Dendritic cell treated with granulocyte-macrophage colony-stimulating factor and Interleukin-4, amounts not matched to agents 40 ng/mL and 50 ng/mL, for 4 days (primary cell): ENCODE data around the gene ALKBH7.
A peak's percentile ranks its signal among the peaks of the same experiment; 100 is the strongest.
"Not testable (repeated sequence)": the region's sequence is repeated elsewhere in the genome, so short reads cannot be mapped to it uniquely, and the experiment has no call there.

Experiments used
- H3K27ac Mint-ChIP-seq: one replicate; pipeline ENCODE4 v1.8.0; 2022; ENCODE audit warnings: mild to moderate bottlenecking, mixed read lengths
- H3K27me3 Mint-ChIP-seq: one replicate; pipeline ENCODE4 v1.8.0; 2022; ENCODE audit warnings: mild to moderate bottlenecking, mixed read lengths
- H3K36me3 Mint-ChIP-seq: one replicate; pipeline ENCODE4 v1.8.0; 2022; ENCODE audit warnings: low read depth, mixed read lengths
- H3K4me1 Mint-ChIP-seq: one replicate; pipeline ENCODE4 v1.8.0; 2022; ENCODE audit warnings: low read depth, mixed read lengths
- H3K4me3 Mint-ChIP-seq: one replicate; pipeline ENCODE4 v1.8.0; 2022; ENCODE audit warnings: mild to moderate bottlenecking, moderate library complexity, mixed read lengths
- H3K9me3 Mint-ChIP-seq: one replicate; pipeline ENCODE4 v1.8.0; 2022; ENCODE audit warnings: mixed read lengths
- intact Hi-C: fragments of 100-400 bp; cut with micrococcal nuclease; formaldehyde crosslinking; loops from one replicate; pipeline ENCODE4 v1.15.0; 2022

Gene ALKBH7, protein sequence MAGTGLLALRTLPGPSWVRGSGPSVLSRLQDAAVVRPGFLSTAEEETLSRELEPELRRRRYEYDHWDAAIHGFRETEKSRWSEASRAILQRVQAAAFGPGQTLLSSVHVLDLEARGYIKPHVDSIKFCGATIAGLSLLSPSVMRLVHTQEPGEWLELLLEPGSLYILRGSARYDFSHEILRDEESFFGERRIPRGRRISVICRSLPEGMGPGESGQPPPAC

DNA sequence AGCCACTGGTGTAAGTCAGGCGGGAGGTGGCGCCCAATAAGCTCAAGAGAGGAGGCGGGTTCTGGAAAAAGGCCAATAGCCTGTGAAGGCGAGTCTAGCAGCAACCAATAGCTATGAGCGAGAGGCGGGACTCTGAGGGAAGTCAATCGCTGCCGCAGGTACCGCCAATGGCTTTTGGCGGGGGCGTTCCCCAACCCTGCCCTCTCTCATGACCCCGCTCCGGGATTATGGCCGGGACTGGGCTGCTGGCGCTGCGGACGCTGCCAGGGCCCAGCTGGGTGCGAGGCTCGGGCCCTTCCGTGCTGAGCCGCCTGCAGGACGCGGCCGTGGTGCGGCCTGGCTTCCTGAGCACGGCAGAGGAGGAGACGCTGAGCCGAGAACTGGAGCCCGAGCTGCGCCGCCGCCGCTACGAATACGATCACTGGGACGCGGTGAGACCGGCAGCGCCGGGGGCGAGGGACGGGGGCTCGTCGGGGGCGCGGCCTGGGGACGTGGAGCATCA lies at the start of gene ALKBH7:
ALKBH7 (plus strand) TSS at position 201 of the 502 bp plus-strand sequence; CDS start at position 228, 27 bp downstream.
- Mint-ChIP-seq H3K27ac (peak within 1 kb of the TSS; percentile 97), H3K4me1 (peaks cover 23% of the 10 kb centered on the region), H3K36me3 (peaks cover 62% of the 10 kb centered on the region), H3K9me3 (no peaks in the 10 kb centered on the region), H3K27me3 (no peaks in the 10 kb centered on the region), H3K4me3 (peak within 1 kb of the TSS; percentile 95)
- intact Hi-C loops: loop anchor here (1.0 to 5.0 kb wide), 3 partner anchors 11 to 50 kb away; partner anchors contain the start of genes CLPP, GTF2F1 and KHSRP

DNA sequence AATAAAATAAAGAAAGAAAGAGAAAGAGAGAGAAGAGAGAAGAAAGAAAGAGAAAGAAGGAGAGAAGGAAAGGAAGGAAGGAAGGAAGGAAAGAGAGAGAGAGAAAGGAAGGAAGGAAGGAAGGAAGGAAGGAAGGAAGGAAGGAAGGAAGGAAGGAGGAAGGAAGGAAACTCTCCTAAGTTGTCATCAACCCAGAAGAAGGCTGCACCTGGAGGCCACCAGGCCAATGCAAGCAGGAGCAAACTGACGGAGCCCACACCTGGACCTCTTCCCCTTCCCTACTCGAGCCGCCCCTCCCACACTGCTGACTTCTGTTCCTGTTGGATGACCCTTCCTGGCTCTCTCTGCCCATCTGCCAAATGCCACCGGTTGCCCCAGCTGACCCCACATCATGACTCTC lies 47.8 kb upstream of the ALKBH7 start:
- peaks cover 16% of the 10 kb centered on the region for H3K27me3 Mint-ChIP-seq
- H3K4me3 Mint-ChIP-seq: no peak overlapping the region
- intact Hi-C loops: no loop called here
- H3K27ac Mint-ChIP-seq: no peak overlapping the region
- no peaks in the 10 kb centered on the region for H3K4me1 Mint-ChIP-seq
- H3K36me3 Mint-ChIP-seq: no peaks in the 10 kb centered on the region
- no peaks in the 10 kb centered on the region for H3K9me3 Mint-ChIP-seq

DNA sequence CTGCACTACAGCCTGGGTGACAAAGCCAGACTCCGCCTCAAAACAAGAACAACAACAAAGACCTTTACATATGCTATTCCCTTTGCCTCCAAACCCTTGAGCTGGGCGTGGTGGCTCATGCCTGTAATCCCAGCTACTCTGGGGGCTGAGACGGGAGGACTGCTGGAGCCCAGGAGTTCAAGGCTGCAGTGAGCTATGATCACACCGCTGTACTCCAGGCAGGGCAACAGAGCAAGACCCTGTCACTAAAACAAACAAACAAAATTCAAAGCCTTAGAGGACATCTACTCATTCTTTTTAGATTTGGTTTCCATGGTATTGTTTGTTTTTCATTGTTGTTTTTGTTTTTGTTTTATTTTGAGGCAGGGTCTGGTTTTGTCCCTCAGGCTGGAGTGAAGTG lies 47.0 kb upstream of the ALKBH7 start:
- H3K9me3 Mint-ChIP-seq: no peaks in the 10 kb centered on the region

DNA sequence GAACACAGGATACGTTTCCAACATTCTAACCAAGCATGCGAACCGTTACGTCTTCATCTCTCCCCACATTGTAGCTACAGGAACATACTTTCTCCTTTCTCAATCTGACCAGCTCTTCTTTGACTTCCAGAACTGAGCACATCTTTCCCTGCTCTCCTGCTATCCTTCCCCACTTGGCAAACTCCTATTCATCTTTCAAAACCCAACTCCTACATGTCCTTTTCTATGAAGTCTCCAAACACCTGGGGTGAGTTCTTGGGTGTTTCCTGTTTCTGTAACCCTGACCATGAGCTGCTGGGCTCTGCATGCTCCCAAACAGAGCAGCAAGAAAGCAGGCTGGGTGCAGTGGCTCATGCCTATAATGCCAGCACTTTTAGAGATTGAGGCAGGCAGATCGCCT lies 45.8 kb upstream of the ALKBH7 start:
- H3K4me3 Mint-ChIP-seq: no peak overlapping the region
- peaks cover 13% of the 10 kb centered on the region for H3K27me3 Mint-ChIP-seq
- H3K36me3 Mint-ChIP-seq: no peaks in the 10 kb centered on the region
- no peaks in the 10 kb centered on the region for H3K9me3 Mint-ChIP-seq
- H3K4me1 Mint-ChIP-seq: no peaks in the 10 kb centered on the region
- H3K27ac Mint-ChIP-seq: no peak overlapping the region
- intact Hi-C loops: no loop called here

More for the DNA sequence above, 47.0 kb upstream of the ALKBH7 start:
- intact Hi-C loops: no loop called here
- no peaks in the 10 kb centered on the region for H3K4me1 Mint-ChIP-seq
- H3K36me3 Mint-ChIP-seq: no peaks in the 10 kb centered on the region
- peaks cover 16% of the 10 kb centered on the region for H3K27me3 Mint-ChIP-seq
- H3K4me3 Mint-ChIP-seq: no peak overlapping the region
- H3K27ac Mint-ChIP-seq: no peak overlapping the region

DNA sequence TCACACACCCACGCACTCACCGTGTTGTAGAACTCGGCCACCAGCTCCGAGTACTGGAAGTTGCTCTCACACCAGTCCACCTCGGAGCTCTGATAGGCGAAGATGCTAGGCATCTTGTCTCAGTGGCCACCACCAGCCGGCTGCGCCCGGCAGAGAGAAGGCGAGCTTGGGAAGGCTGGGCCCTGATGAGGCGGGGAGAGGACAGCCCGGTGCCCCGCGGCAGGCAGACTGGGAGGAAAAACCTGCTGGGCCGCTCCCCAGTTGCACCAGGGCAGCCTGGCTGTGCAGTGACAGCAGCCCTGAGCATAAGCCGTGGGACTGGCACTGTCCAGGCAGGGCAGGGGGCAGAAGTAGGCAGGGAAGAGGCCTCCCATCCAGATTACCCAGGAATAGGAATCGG lies 39.2 kb upstream of the ALKBH7 start, which contains the start of gene ACER1:
ACER1 (minus strand) TSS at position 174 of the 400 bp plus-strand sequence; CDS start at position 113, 61 bp downstream.
- Mint-ChIP-seq H3K9me3 (no peaks in the 10 kb centered on the region), H3K4me1 (no peaks in the 10 kb centered on the region), H3K36me3 (no peaks in the 10 kb centered on the region), H3K4me3 (no peak within 1 kb of the TSS), H3K27me3 (no peaks in the 10 kb centered on the region), H3K27ac (no peak within 1 kb of the TSS)
- intact Hi-C loops: no loop called here

DNA sequence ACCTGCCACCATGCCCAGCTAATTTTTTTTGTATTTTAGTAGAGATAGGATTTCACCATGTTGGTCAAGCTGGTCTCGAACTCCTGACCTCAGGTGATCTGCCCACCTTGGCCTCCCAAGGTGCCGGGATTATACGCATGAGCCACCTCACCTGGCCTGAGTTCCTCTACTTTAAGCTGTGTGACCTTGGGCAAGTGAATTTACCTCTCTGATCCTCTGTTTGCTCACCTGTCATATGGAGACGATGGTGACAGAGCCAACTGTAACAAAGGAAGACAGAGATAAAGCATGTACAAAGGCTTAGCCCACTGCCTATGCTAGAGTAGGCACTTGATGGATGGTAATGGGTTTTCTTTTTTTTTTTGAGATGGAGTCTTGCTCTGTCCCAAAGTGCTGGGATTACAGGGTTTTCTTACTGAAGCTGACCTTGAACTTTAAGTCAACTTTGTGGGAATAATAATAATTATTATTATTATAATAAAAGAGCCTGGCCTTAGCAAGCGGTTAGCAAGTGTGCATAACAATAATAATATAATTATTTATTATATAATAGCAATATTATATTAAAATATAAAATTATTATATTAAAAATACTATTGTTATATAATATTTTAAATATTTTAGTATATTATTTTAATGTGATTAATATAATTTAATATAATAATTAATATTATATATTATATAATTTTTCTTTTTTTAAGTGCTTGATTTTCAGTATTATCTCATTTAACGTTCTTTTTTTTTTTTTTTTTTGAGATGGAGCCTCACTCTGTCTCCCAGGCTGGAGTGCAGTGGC lies 37.9 kb upstream of the ALKBH7 start:
- intact Hi-C loops: no loop called here
- H3K27me3 Mint-ChIP-seq: no peaks in the 10 kb centered on the region
- no peaks in the 10 kb centered on the region for H3K4me1 Mint-ChIP-seq
- no peaks in the 10 kb centered on the region for H3K36me3 Mint-ChIP-seq
- no peak overlapping the region for H3K27ac Mint-ChIP-seq
- H3K9me3 Mint-ChIP-seq: no peaks in the 10 kb centered on the region
- H3K4me3 Mint-ChIP-seq: no peak overlapping the region

DNA sequence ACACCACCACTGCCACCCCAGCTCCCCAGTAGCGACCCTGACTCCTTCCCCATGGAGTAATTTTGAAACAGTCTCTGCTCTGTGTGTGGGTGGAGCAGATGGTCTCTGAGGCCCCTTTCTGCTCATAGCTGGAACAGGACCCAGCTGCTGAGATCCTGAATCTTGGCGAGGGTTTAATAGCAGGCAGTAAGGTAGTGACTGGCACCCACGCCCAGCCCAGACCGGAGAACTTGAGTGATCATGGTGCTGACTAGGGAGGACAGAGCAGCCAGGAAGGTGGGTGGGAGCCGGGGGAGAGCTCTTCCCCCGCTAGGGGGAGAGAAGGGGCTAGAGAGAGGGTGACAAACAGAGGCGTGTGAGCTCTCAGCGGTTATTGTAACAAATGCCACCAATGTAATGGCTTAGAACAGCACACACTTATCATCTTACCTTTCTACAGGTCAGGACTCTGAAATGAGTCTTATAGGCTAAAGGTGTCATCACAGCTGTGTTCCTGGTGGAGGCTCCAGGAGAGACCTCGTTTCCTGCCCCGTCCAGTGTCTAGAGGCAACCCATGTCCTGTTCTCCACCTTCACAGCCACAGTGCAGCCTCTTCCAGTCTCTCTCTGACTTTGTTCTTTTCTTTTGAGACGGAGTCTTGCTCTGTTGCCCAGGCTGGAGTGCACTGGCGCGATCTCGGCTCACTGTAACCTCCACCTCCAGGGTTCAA lies 31.9 kb upstream of the ALKBH7 start:
- H3K27ac Mint-ChIP-seq: no peak overlapping the region
- H3K36me3 Mint-ChIP-seq: no peaks in the 10 kb centered on the region
- peaks cover 9% of the 10 kb centered on the region for H3K9me3 Mint-ChIP-seq
- peaks cover 7% of the 10 kb centered on the region for H3K4me1 Mint-ChIP-seq
- H3K4me3 Mint-ChIP-seq: no peak overlapping the region
- H3K27me3 Mint-ChIP-seq: peaks cover 2% of the 10 kb centered on the region
- intact Hi-C loops: no loop called here

DNA sequence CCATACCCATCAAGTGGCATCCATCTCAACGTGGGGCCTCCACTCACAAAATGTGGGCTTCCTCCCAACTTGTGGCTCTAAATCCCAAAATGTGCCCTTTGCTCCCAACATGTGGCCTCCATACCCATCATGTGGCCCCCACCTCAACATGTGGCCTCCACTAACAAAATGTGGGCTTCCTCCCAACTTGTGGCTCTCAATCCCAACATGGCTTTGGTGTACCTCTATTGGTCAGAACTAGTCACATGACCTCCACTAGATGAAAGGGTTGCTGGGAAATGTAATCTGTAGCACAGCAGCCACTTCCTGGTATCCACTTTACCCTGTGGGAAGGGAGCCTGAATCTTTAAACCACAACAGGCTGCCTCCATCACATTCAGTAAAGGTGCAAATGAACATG lies 29.1 kb upstream of the ALKBH7 start:
- H3K36me3 Mint-ChIP-seq: no peaks in the 10 kb centered on the region
- no peak overlapping the region for H3K4me3 Mint-ChIP-seq
- H3K9me3 Mint-ChIP-seq: peaks cover 9% of the 10 kb centered on the region
- H3K27ac Mint-ChIP-seq: no peak overlapping the region
- intact Hi-C loops: no loop called here
- H3K27me3 Mint-ChIP-seq: peaks cover 2% of the 10 kb centered on the region
- peaks cover 7% of the 10 kb centered on the region for H3K4me1 Mint-ChIP-seq

DNA sequence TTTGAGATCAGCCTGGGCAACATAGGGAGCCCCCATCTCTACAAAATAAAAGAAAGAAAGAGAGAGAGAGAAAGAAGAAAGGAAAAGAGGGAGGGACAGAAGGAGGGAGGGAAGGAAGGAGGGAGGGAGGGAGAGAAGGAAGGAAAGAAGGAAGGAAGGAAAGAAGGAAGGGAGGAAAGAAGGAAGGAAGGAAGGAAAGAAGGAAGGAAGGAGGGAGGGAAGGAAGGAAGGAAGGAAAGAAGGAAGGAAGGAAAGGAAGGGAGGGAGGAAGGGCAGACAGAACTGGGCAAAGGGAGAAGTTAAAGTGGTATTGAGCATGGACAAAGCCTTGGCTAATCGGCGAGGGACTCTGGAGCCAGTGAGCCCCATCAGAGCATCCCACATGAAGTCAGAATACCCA lies 23.3 kb upstream of the ALKBH7 start:
- H3K9me3 Mint-ChIP-seq, H3K27me3 Mint-ChIP-seq, H3K4me3 Mint-ChIP-seq, H3K27ac Mint-ChIP-seq, H3K36me3 Mint-ChIP-seq, intact Hi-C loops, H3K4me1 Mint-ChIP-seq: not testable (repeated sequence)

DNA sequence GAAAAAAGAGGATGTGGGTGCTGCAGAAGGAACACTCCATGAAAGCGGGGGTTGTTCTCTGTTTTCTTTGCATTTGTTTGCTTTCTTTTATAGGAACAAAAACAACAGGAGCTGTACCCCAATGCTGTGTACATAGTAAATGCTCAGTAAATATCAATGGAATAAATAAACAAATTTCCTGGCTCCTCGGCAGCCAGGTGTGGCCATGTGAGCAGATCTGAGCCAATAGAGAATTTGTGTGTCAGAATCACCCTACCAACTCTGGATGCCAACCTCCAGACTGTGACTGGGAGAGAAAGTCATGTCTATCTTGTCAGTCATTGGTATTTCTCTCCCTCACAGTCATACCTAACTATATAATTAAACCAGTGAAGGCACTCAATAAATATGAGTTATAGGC lies 21.9 kb upstream of the ALKBH7 start:
- no peak overlapping the region for H3K27ac Mint-ChIP-seq
- H3K9me3 Mint-ChIP-seq: no peaks in the 10 kb centered on the region
- intact Hi-C loops: loop anchor here (5.0 kb wide), 1 partner anchor 183 kb away; no protein-coding TSS in a partner anchor
- no peak overlapping the region for H3K4me3 Mint-ChIP-seq
- no peaks in the 10 kb centered on the region for H3K36me3 Mint-ChIP-seq
- H3K4me1 Mint-ChIP-seq: peaks cover 8% of the 10 kb centered on the region
- H3K27me3 Mint-ChIP-seq: no peaks in the 10 kb centered on the region

DNA sequence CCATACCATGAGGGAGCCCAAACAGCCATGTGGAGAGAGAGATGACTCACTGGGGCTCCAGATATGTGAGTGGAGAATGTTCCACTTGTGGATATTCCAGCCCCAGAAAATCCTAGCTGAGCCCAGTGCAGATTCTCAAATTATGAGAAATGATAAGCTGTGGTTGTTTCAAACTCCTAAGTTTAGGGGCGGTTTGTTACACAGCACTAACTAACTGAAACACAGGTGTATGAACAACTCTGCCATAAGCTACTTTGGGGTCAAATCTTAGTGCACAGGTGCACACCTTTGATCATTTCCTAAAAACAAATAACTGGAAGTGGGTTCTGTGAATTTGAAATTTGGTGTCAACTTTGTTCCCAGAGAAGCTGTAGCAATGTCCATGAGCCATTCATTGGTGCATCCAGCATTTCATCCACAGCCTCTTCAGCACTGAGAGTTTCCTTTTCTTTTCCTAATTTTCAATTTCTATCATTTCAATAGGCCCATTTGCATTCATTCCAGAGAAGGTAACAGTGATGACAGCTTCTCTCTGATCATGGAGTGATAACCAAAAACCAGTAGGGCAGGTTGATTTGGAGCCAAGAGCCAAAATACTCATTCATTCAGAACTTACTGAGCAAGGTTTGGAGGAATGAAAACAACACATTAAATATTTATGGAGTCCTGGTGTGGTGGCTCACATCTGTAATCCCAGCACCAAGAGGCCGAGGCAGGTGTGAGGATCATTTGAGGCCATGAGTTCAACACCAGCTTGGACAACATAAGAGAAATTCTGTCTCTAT lies 20.0 kb upstream of the ALKBH7 start:
- Mint-ChIP-seq H3K27ac (no peak overlapping the region), H3K4me1 (peaks cover 8% of the 10 kb centered on the region), H3K36me3 (no peaks in the 10 kb centered on the region), H3K9me3 (no peaks in the 10 kb centered on the region), H3K4me3 (no peak overlapping the region), H3K27me3 (no peaks in the 10 kb centered on the region)
- intact Hi-C loops: loop anchor here (5.0 kb wide), 1 partner anchor 185 kb away; no protein-coding TSS in a partner anchor

DNA sequence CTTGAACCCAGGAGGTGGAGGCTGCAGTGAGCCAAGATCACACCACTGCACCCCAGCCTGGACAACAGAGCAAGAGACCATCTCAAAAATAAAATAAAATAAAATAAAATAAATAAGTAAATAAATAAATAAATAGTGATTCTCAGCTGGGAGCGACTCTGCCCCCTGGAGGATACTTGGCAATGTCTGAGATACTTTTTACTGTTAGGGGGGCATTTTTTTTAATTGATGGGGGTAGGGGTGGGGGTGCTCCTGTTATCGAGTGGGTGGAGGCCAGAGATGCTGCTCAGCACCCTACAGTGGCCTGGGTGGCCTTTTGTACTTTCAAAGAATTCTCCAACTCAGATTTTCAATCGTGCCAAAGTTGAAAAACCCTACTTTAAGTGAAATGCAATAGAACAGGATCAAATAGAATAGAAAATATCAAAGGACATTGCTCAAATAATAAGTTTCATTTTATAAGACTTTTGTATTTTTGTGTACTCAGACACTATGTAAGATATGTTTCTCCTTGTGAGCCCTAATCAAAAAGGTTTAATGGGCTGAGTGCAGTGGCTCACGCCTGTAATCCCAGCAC lies 18.4 kb upstream of the ALKBH7 start:
- Mint-ChIP-seq H3K4me1 (peaks cover 1% of the 10 kb centered on the region), H3K27ac (no peak overlapping the region), H3K27me3 (no peaks in the 10 kb centered on the region), H3K36me3 (no peaks in the 10 kb centered on the region), H3K9me3 (no peaks in the 10 kb centered on the region), H3K4me3 (no peak overlapping the region)
- intact Hi-C loops: loop anchor here (5.0 kb wide), 1 partner anchor 187 kb away; no protein-coding TSS in a partner anchor
